ENCODE results near the gene SYT2.
"Not testable (repeated sequence)": the region's sequence is repeated elsewhere in the genome, so short reads cannot be mapped to it uniquely, and the experiment has no call there.

DNA sequence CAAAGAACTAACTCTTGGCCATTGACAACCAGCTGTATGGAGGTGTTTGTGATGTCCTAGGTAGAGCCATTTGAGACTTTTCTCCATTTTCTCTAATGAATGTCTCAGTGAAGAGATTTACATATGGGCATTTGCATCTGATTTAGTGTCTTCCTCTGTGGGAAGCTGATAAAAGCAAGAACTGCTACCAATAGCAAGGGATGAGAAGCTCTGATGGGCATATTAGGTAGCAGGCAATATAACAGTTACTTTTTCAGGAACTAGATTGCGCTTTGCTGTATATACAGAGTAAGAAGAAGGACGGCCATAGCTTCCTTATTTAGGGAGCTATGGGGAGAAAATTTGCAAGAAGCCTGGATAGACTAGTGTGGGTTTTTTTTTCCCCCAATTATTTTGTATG lies 169.4 kb downstream of the SYT2 start:
- TF ChIP-seq POLR2A (IDR thresholded peaks at IDR 0.05): not testable (repeated sequence)
- TF ChIP-seq, protein P1, sequence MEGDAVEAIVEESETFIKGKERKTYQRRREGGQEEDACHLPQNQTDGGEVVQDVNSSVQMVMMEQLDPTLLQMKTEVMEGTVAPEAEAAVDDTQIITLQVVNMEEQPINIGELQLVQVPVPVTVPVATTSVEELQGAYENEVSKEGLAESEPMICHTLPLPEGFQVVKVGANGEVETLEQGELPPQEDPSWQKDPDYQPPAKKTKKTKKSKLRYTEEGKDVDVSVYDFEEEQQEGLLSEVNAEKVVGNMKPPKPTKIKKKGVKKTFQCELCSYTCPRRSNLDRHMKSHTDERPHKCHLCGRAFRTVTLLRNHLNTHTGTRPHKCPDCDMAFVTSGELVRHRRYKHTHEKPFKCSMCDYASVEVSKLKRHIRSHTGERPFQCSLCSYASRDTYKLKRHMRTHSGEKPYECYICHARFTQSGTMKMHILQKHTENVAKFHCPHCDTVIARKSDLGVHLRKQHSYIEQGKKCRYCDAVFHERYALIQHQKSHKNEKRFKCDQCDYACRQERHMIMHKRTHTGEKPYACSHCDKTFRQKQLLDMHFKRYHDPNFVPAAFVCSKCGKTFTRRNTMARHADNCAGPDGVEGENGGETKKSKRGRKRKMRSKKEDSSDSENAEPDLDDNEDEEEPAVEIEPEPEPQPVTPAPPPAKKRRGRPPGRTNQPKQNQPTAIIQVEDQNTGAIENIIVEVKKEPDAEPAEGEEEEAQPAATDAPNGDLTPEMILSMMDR (IDR thresholded peaks at IDR 0.05 in 8 of 11, conservative IDR thresholded peaks at IDR 0.05 in 3 of 11): not testable (repeated sequence)

All from spleen (tissue), 7 donors.